ENCODE results near the gene JAG1. TPM values are rescaled to one million over a fixed set of nuclear protein-coding genes. Genes with fewer than 3 reads are reported as not detected.

The JAG1 gene
- total RNA-seq, 2 experiments from 2014 or later: 0.32 to 0.67 TPM

- POLR2A ChIA-PET: no interaction called here
- no peak overlapping the region for H3K4me2 ChIP-seq (ENCODE audit: low read length)
Measured at GRCh38 chr20:10632721-10633509, 40.9 kb downstream of the JAG1 start.

GRCh38 chr20:10631126-10631525 is 42.7 kb downstream of the JAG1 start:
- Histone ChIP-seq H3K4me2 (ENCODE audit: low read length) (no peak overlapping the region), H4K20me1 (ENCODE audit: insufficient read depth, low read length) (no peaks in the 10 kb centered on the region), H3K4me1 (ENCODE audit: insufficient read depth, low read length, poor library complexity, severe bottlenecking) (no peaks in the 10 kb centered on the region), H3K36me3 (ENCODE audit: insufficient read depth, low read length) (no peaks in the 10 kb centered on the region), H3K27ac (ENCODE audit: low read depth, low read length, poor library complexity, severe bottlenecking) (no peak overlapping the region), H3K79me2 (ENCODE audit: insufficient read depth, low read depth, low read length) (no peaks in the 10 kb centered on the region), H3K4me3 (ENCODE audit: low read depth, low read length, poor library complexity, severe bottlenecking) (no peak overlapping the region), H2AFZ (ENCODE audit: low read length) (no peak overlapping the region), H3K9me2 (ENCODE audit: insufficient read depth, low read length) (no peaks in the 10 kb centered on the region), H3K9me3 (ENCODE audit: low read length) (no peaks in the 10 kb centered on the region)
- DNase-seq (ENCODE audit: low spot score): no peak
- TF ChIP-seq EZH2phosphoT487 (IDR thresholded peaks at IDR 0.05; ENCODE audit: borderline replicate concordance, low read depth, low read length): no peak
- no peak for TF ChIP-seq CTCF (conservative IDR thresholded peaks at IDR 0.05; ENCODE audit: low read length)
- ChIA-PET CTCF (ENCODE audit: unreplicated experiment) (interaction anchor here (0.6 kb wide), 1 partner anchor 163 kb away, joined by 3 read pairs; no protein-coding TSS in a partner anchor), POLR2A (interaction anchor here (0.5 kb wide), 1 partner anchor 42 kb away, joined by 4 read pairs; no protein-coding TSS in a partner anchor)
- intact Hi-C loops (cut with micrococcal nuclease; ENCODE audit: unreplicated experiment): no loop called here
- BruUV-seq (replicated peaks): no TSS peak

More at GRCh38 chr20:10632721-10633509, 40.9 kb downstream of the JAG1 start:
- BruUV-seq (replicated peaks): no TSS peak
- no peak for DNase-seq (ENCODE audit: low spot score)
- Histone ChIP-seq H3K36me3 (ENCODE audit: insufficient read depth, low read length) (no peaks in the 10 kb centered on the region), H3K9me3 (ENCODE audit: low read length) (no peaks in the 10 kb centered on the region), H2AFZ (ENCODE audit: low read length) (no peak overlapping the region), H3K4me3 (ENCODE audit: low read depth, low read length, poor library complexity, severe bottlenecking) (no peak overlapping the region), H3K27ac (ENCODE audit: low read depth, low read length, poor library complexity, severe bottlenecking) (no peak overlapping the region), H3K4me1 (ENCODE audit: insufficient read depth, low read length, poor library complexity, severe bottlenecking) (no peaks in the 10 kb centered on the region), H3K79me2 (ENCODE audit: insufficient read depth, low read depth, low read length) (no peaks in the 10 kb centered on the region), H3K9me2 (ENCODE audit: insufficient read depth, low read length) (no peaks in the 10 kb centered on the region), H4K20me1 (ENCODE audit: insufficient read depth, low read length) (no peaks in the 10 kb centered on the region)
- CTCF ChIA-PET (ENCODE audit: unreplicated experiment): no interaction called here
- intact Hi-C loops (cut with micrococcal nuclease; ENCODE audit: unreplicated experiment): no loop called here
- TF ChIP-seq CTCF (conservative IDR thresholded peaks at IDR 0.05; ENCODE audit: low read length): no peak
- no peak for TF ChIP-seq EZH2phosphoT487 (IDR thresholded peaks at IDR 0.05; ENCODE audit: borderline replicate concordance, low read depth, low read length)

Data from OCI-LY7 (cell line).